AG20443 (cell line): ENCODE results near the gene HMHB1.
A peak's percentile ranks its signal among the peaks of the same experiment; 100 is the strongest.
"Not testable (repeated sequence)": the region's sequence is repeated elsewhere in the genome, so short reads cannot be mapped to it uniquely, and the experiment has no call there.

ENCODE experiments used
- DNase-seq: peaks from one replicate; pipeline ENCODE4 v3.0.0; 2012; ENCODE audit warnings: low spot score, mixed read lengths

HMHB1 gene

DNA sequence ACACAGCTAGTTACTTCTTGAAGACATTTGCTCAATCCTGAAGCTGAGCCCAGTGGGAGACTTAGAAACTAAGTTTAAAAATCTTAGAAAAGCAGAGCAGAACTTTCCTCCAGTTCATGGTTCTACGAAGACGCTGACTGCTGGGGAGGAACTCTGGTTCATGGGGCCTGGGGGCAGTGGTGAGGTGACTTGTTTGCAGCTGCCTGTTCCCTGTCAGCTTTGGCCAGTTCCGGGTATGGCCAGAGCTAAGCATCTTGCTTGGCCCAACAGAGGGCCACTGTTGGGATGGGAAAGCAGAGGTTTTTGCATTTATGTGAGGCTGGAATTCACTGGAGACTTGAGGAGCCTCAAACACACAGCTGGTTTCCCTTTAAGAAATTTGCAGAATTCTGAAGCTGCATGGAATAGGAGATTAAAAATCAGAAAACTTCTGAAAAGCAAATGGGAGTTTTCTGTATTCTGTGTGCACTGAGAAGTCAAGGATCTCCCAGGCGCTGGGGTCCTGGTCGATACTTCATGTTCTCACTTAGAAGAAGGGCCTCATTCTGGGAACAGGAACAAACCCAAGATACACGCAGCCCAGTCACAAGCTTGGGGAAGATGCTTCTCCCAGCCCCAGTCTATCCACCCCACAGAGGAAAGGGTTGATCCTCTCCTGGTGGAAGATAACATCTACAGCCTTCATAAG is 10.6 kb upstream of the HMHB1 start:
- DNase-seq: no peak

DNA sequence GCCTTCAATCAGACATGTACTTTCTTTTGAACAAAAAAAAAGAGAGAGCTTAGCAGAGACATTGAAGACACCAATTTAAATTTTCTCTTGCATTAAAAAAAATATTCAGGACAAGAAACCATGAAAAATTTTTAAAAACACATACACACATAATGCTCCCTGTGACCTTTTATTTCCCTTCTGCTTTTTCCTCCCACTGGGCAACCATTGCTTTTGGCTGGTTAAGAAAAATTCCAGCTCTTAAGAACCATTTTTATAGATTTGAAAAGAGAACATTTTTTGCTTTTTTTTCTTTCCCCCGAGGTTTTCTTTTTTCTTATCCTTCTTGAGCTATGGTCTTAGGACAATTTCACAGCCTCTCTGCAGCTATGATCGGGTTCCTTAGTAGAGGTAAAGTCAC is 6.1 kb upstream of the HMHB1 start:
- DNase-seq: no peak

DNA sequence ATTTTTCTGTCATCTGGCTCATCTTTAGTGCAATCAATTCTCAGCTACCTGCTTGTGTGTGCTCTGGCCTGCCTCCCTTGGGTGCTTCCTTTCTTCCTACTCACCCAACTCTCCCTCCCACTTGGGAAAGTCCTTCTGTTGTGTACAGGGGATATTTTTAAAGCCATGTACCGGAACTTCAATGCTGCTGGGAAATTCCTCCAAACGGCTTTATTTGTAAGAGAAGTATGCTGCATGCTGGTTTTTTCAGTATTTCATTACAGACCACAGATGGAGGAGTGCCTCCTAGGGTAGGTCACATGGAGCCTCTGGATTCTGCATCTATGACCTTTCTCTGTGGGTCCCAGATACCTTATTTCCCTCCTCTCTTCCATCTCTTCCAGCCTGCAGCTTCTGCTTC is 5.4 kb upstream of the HMHB1 start:
- DNase-seq: no peak

DNA sequence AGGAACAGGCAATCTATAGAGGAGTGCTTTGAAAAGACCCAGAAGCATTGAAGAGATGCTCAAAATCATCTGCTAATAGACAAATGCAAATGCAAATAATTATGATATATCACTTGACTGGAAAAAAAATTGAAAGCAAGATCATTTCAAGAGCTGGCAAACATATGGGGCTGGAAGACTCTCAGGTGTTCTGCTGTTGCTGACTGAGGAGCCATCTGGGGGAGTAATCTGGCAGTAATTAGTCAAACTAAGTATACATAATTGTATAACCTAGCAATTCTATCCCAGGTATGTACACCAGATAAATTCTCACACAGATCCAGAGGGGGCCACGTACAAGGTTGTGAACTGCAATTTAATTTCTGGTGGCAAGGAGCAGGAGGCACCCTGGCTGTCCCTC is 4.6 kb upstream of the HMHB1 start:
- no peak for DNase-seq

DNA sequence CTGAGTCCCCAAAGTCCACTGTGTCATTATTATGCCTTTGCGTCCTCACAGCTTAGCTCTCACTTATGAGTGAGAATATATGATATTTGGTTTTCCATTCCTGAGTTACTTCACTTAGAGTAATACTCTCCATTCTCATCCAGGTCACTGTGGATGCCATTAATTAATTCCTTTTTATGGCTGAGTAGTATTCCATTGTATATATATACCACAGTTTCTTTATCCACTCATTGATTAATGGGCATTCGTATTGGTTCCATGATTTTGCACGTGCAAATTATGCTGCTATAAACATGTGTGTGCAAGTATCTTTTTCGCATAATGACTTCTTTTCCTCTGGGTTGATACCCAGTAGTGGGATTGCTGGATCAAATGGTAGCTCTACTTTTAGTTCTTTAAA is 4.4 kb downstream of the HMHB1 start:
- not testable (repeated sequence) for DNase-seq

DNA sequence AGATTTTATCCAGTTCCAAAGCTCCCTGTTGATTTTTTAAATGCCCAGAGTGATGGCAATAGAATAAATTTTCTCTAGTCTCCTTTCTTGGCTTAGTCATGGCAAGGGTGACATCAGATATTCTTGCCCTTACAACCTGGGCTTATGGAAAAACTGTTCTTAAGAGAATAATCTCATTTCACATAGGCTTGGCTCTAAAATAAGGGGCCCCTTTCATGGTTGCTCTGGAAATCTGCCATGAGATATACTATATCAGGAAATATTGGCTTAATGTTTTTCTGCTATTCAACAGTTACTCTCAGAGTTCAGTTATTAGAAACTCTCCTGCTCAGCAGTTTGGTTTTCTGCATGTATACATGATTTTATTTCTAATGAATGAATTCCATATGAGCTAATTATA is 7.8 kb downstream of the HMHB1 start:
- no peak for DNase-seq

DNA sequence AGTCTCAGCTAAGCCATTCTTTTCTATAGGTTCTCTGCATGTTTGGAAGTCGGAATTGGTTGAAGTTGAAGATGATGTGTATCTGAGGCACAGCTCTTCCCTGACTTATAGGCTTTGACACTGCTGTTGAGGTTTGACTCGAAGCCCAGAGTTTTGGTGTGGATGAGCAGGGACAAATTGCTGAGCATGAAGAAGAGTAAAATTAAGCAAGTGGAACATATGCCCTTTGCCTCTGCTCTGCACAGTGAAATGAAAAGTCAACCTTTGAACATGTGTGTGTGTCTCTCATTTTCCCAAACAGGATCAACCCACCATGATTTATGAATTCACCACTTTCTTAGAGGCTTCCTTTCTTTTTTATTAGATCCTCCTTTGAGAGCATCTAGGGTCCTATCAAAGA is 8.5 kb downstream of the HMHB1 start:
- DNase-seq: no peak

DNA sequence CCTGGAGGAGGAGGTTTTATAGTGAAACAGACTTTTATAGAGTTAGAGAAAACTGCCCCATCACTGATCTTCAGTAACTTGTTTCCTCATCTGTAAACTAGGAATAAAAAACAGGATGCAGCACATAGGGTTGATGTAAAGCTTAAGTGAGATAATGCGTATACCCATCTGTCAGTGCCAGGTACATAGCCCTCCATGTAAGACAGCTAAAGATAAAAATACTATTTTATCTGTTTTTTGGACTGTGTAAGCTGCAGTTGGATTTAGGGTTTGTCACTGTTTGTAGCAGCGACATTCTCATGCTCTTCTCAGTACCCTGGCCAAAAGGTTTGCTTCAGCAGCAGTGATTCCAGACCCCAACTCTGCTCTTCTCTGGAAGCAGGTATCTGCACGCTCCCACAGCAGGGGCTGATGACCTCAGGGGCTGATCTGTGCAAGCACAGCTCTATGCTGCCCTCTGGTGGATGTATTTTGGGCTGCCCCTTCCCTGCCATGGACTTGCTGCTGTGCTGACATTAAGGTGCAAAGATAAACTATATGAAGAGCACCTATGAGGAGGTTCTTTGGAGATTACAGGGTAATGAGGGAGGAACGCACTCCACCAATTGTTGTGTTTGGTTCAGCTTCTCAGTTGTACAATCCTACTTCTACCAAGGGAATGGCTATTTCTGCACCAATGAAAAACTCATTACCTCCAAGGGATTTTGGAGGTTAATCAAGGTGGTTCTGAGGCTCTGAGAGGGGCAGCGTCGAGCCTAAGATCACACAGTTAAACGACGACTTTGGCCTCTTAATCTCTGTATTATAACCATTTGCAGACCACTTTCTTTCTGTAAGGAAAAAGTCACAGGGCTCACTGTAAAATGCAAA is 13.1 kb downstream of the HMHB1 start:
- peak; percentile 89 for DNase-seq

DNA sequence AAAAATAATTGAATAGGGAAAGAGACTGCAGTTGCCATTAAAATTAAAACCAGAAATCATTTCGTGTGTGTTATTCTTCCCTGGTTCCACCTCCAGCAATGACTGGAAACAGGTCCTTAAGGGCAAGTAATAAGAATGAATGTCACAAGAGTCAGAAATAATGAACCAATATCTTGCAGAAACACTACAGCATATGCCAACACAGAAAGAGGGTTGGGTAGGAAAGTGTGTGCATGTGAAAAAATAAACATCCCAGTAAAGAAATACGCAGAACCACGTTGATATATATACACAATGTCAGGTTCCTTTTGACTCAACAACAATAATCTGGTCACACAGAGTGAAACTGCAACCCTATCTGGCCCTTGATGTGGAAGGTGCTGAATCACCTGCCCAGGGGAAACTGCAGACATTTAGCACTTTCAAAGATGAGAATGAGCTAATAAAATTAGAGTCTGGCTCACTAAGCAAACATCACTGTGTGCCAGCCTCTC is 15.0 kb downstream of the HMHB1 start:
- DNase-seq: no peak

DNA sequence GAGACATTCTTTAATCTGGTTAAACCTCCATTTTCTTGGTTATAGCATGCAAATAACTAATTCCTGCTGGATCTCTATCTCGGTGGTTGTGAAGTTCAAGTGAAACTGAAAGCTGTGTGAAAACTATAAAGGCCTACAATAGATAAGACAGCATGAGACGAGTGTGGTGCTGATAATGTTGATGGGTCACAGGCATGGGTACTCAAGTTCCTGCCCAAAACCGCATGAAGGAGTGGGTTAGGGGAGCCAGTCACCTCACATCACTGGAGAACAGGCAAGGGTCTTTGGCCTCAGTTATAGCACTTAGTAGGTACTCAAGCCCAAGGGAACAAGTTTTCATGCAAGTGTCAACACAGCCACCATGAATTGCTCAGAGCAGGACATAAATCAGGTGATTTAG is 16.7 kb downstream of the HMHB1 start:
- DNase-seq: no peak

DNA sequence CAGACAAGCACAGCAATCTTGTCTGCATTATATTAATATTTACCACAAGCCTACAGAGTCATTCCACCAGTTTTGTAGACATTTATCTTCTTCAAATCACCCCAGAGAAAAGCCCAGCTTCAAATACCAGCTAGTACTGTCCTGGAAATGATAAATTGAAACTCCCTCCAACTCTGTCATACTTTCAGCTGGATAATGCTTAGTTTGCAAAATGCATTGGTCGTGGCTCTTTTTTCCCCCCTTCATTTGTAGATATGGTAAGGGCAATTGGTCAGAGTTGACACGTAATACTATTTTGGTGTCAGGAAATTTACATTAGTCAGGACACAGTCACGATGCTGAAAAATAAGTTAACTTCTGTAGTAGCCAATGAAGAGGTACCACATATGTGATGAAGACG is 21.2 kb downstream of the HMHB1 start:
- DNase-seq: no peak

DNA sequence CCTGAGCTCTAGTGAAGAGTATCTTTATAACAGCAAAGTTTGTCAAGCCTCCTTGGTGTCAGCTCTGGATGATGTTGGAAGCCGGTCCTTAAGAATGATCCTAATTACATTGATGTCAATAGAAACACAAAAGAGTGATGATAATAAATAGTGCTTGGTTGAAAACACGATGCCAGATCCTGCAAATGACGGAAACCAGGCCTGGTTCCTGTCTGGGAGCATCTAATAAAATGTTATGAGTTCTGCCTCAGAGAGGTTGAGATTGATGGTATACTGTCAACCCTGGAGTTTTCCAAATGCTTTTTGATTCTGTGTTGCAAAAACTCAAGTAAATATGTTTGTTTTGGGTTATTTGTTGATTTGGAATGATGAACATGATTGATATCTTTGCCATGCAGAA is 23.3 kb downstream of the HMHB1 start:
- no peak for DNase-seq

DNA sequence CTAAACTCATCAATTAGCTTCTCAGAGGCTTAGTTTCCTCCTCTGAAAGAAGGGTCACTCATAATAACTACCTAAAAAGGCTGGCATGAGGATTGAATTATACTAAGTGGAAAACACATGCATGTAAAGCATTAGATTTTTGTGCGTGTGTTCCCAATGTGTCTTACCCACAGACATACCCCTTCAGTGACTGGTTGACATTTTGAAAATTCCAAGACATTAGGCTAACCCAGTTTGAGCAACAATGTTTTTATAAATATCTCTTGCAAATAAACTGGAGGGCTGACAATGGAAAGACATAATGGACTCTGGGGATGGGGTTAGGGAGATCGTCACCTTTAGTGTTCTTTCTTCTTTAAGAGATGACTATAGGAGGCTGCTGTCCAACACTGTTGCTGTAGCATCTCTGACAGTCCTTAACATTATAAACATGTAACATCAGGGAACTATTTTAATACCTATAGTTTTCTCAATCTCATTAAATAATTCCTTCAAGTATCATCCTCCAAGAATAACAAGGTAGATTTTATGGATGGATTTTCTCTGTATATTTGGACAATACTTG is 24.3 kb downstream of the HMHB1 start:
- DNase-seq: peak; percentile 60

DNA sequence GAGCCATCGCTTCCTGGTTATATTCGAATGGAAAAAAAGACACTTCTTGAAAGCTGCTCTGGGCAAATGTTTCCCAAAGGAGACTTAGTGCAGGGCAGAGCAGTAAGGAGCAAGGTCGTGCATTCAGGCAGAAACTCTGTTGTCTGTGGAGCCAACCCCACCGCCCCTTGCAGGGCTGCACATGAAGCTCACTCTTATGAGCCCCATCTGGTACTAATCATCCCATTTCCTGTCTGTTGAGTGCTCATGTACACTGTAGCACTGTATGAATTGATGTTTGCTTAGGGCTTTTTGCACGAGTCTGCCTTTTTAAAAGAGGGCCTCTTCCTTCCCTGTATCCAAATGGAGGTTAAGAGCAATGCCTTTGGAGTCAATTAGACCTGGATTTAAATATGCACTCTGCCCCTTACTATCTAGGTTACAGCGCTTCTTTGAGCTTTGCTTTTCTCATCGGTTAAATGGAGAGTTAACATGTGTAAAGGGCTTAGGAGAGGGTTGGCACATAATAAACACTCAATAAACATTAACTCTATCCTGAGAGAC is 25.4 kb downstream of the HMHB1 start:
- peak; percentile 66 for DNase-seq

DNA sequence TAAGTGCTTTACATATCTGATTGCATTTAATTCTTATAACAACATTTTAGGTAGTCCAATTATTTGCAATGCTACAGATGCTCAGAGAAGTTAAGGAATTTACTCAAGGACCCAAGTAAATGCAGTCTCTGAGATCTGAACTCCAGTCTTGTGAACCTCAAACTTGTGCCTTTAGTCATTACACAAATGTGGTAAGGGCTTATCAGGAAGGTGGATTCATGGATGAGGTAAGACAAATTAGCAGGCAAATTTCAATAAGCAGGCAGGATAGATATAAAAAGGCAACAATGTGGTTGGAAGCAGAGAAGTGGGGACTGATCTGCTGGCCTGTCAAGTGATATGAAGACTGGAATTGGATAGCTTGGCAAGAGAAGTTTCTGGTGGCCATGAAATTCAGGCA is 29.5 kb downstream of the HMHB1 start:
- DNase-seq: no peak

DNA sequence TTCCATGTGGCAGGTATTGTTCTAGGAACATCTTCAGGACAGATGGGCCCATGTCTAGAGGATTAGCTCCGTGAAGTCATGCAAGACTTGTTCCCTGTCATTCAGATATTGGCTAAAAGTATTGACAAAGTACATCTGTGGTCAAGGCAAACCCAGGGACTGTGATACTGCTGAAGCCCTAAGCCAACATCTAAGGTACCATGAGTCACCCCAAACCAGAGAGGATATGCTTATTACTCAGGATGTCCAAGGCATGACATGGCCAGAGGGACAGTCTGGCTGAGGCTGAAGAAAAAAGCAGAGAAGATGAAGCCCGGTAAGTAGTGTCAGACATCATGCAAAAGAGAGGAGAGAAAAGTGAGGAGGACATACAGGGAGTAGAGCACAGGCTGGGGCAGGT is 31.0 kb downstream of the HMHB1 start:
- DNase-seq: peak; percentile 29

DNA sequence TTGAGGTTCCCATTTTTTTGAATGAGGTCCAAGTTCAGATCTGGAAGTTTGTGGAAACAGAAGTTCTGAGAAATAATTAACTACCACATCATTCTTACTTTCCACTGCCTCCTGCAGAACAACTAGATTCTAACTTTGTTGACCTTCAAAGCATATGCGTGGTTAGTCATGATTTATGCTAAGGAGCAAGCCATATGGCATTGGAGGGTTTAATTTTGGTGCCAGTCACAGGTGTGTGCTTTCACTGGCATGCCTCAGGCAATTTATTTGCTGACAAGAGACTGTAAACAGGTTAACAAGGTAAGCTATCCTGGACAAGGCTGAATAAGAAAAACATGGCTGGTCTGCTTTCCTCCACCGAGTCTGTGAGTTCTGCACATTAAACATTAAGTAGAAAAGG is 31.5 kb downstream of the HMHB1 start:
- no peak for DNase-seq

DNA sequence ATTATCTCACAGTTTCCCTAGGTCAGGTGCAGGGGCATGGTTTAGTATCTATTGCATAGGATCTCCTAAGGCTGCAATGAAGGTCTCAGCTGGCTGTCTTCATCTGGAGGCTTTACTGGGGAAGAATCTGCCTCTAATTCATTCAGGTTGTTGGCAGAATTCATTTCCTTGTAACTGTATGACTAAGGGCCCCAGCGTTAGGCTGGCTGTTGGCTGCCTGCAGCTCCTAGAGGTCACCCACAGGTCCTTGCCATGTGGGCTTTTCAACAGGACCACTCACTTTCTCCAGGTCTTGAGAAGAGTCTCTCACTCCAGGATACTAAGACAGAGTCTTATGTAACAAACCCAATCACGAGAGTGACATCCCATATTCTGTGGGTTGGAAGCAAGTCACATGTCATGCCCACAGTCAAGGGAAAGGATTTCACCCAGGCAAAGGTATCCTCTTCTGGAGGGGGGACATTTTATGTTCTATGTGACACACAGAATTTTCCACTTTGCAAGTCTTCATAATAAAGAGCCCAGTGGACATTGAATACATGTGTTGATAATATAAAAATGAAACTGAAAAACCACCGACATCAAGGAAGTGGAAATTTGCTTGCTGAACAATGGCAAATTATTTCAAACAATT is 38.2 kb downstream of the HMHB1 start:
- DNase-seq: peak; percentile 48

DNA sequence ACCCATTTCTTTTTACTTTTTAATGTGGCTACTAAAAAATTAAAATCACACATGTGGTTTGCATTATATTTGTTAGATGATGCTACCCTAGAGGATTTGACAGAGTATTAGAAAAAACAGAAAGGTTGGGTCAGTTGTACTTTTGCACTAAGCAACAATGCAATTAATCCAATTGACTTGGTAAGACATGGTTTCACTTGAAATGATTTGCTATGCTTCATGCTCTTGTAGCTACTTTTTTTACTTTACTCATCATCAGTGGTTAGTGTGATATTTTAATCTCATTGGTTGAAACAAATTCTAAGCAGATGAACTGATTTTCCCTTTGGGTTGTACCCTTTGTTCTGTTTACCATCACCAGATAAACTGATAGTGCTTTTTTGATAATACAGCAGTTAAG is 39.4 kb downstream of the HMHB1 start:
- DNase-seq: no peak

DNA sequence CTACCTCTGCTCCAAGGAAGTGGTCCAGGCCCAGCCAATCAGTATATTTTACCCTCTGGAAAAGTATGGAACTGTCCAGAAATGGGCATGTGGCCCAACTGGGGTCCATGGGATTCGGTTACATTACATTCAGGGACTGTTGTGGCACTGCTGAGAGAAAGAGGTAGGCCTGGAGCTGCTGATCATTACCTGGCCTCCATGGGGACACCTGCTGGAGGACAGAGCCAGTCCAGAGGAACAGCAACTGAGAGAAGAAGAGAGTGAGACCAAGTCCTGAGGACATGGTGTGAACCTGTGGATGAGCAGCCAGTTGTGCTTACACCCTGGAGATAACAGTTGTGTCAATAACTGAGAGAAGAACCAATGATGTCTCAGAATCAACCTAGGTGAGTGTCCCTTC is 48.2 kb downstream of the HMHB1 start:
- no peak for DNase-seq

DNA sequence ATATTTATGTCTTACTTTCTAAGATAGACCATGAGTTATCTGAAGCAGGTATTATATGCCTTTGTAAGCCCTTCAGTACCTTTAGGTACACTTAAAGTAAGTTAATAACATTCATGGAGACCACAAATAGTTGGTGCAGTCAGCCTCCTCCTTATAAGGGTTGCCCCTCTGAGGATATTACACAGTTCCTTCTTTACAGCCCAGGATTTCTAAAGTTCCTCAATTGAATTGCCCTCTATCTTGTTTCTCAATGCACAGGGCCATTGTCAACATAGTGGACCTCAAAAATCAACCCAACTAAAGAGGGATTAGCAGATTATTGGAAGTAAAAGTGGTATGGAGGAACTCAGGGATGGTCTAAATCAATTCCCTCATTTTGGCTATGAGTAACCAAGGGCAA is 50.3 kb downstream of the HMHB1 start:
- DNase-seq: no peak

DNA sequence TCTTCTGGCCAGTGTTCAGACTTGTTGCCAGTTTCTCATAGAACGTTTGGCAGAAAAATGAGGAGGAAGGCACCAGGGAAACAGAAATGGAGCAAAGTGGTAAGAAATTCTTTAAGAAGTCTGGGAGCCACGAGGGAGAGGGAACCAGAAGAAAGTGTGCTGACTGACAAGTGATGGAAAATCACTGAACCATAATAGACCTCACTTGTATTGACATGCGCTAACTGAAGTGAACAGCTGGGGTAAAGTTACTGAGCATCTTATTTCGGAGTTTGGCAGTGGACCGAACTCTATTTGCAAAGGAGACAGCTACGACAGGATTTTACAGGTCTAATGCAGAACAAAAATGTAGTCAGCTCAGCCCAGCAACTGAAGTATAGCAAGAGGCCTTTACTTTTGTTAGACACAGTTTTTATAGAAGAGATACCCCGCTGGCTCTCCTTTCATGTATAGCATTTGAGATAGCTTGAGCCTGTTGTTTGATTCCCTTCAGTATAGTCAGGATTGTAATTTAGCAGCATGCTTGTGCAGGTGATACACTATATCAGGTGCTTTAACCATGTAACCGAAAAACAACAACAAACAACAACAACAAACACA is 53.6 kb downstream of the HMHB1 start:
- no peak for DNase-seq
